SK-N-SH (cell line): ENCODE results near the gene NLRP7. TPM values are rescaled to one million over a fixed set of nuclear protein-coding genes. Genes with fewer than 3 reads are reported as not detected.
"Not testable (repeated sequence)": the region's sequence is repeated elsewhere in the genome, so short reads cannot be mapped to it uniquely, and the experiment has no call there.

Experiments
- CTCF ChIA-PET: fragments of 300-600, 350-600 bp; formaldehyde crosslinking; extraction: SDS; loops from one replicate; lab custom pipeline; 2021; lab: Yijun Ruan, JAX
- POLR2A ChIA-PET: fragments of 350-600 bp; sonication (Branson Sonifier 250); formaldehyde crosslinking; extraction: SDS; loops from one replicate; lab custom pipeline; 2020; ENCODE audit warnings: antibody characterized with exemption, inconsistent platforms; lab: Yijun Ruan, JAX
- DNase-seq: peaks from one replicate; pipeline ENCODE4 v3.0.0; 2012
- H2AFZ ChIP-seq: fragments of 200-600 bp; sonication (generic); 2 replicates; pipeline ENCODE4 v1.8.1; 2016; ENCODE audit warnings: antibody characterized with exemption, mild to moderate bottlenecking, low read depth
- H3F3A ChIP-seq: fragments of 200-600 bp; sonication (generic); replicated peaks from 2 replicates; pipeline ENCODE3; 2016; ENCODE audit warnings: antibody characterized with exemption, mild to moderate bottlenecking; ENCODE audit not compliant: insufficient read depth
- H3K27ac ChIP-seq, 2 experiments: fragments of 200-500 bp in 1 of 2; fragments of 200-600 bp in 1 of 2; sonication (Bioruptor generic) in 1 of 2; sonication (generic), shearing (Covaris generic) in 1 of 2; 2 replicates each; pipeline versions ENCODE4 v1.5.1 to v1.6.1; 2014 to 2016; ENCODE audit warnings: low read depth in 2 of 2, inconsistent platforms in 1 of 2, low read length in 1 of 2, mild to moderate bottlenecking in 1 of 2, mixed read lengths in 1 of 2
- H3K27me3 ChIP-seq: fragments of 200-600 bp; sonication (generic), shearing (Covaris generic); 2 replicates; pipeline ENCODE4 v1.6.1; 2016; ENCODE audit warnings: mixed run types; ENCODE audit not compliant: insufficient read depth
- H3K36me3 ChIP-seq, 2 experiments: fragments of 200-500 bp in 1 of 2; fragments of 200-600 bp in 1 of 2; sonication (Bioruptor generic) in 1 of 2; sonication (generic) in 1 of 2; replicated peaks in 1 of 2; 2 replicates each; pipeline versions ENCODE3 to v1.5.1; 2014 to 2016; ENCODE audit warnings: low read length in 1 of 2, mild to moderate bottlenecking in 1 of 2; ENCODE audit not compliant: insufficient read depth in 2 of 2, control insufficient read depth in 1 of 2
- H3K4me1 ChIP-seq, 2 experiments: fragments of 200-500 bp in 1 of 2; fragments of 200-600 bp in 1 of 2; sonication (Bioruptor generic) in 1 of 2; sonication (generic), shearing (Covaris generic) in 1 of 2; 2 replicates each; pipeline versions ENCODE4 v1.5.1 to v1.6.1; 2014 to 2016; ENCODE audit warnings: low read depth in 1 of 2, low read length in 1 of 2, mixed run types in 1 of 2; ENCODE audit not compliant: insufficient read depth in 2 of 2, control insufficient read depth in 1 of 2
- H3K4me2 ChIP-seq: fragments of 200-600 bp; sonication (generic), shearing (Covaris generic); 2 replicates; pipeline ENCODE4 v1.6.1; 2017; ENCODE audit warnings: mixed run types
- H3K4me3 ChIP-seq, 2 experiments: fragments of 200-500 bp in 1 of 2; fragments of 200-600 bp in 1 of 2; sonication (Bioruptor generic) in 1 of 2; sonication (generic), shearing (Covaris generic) in 1 of 2; 2 replicates each; pipeline versions ENCODE4 v1.5.1 to v1.8.1; 2014 to 2016; ENCODE audit warnings: low read depth in 2 of 2, inconsistent platforms in 1 of 2, low read length in 1 of 2, mild to moderate bottlenecking in 1 of 2, mixed read lengths in 1 of 2, moderate library complexity in 1 of 2
- H3K79me2 ChIP-seq: fragments of 200-600 bp; sonication (generic); 2 replicates; pipeline ENCODE4 v1.8.1; 2017; ENCODE audit warnings: mild to moderate bottlenecking; ENCODE audit not compliant: insufficient read depth
- H3K9ac ChIP-seq: fragments of 200-600 bp; sonication (generic); 2 replicates; pipeline ENCODE4 v1.6.1; 2017; ENCODE audit warnings: mixed run types
- H3K9me2 ChIP-seq: fragments of 200-600 bp; sonication (generic); 2 replicates; pipeline ENCODE4 v1.6.1; 2017; ENCODE audit warnings: mixed run types
- H3K9me3 ChIP-seq: fragments of 200-600 bp; sonication (generic); 2 replicates; pipeline ENCODE4 v1.6.1; 2017; ENCODE audit warnings: mixed run types, mild to moderate bottlenecking, moderate library complexity
- H4K20me1 ChIP-seq: fragments of 200-600 bp; sonication (generic); 2 replicates; pipeline ENCODE4 v1.6.1; 2017; ENCODE audit warnings: mild to moderate bottlenecking, mixed run types; ENCODE audit not compliant: insufficient read depth
- CHD2 ChIP-seq: fragments of 150-350 bp; IDR thresholded peaks from 2 replicates; pipeline ENCODE4 v1.6.1; 2018; ENCODE audit warnings: low read length; ENCODE audit not compliant: partially characterized antibody
- EZH2phosphoT487 ChIP-seq: fragments of 200-600 bp; sonication (generic); IDR thresholded peaks from 2 replicates; pipeline ENCODE4 v1.6.1; 2017; ENCODE audit warnings: low read depth, mixed run types, mild to moderate bottlenecking, antibody characterized with exemption, moderate library complexity, borderline replicate concordance
- FOXJ3 ChIP-seq: sonication (generic); formaldehyde crosslinking; IDR thresholded peaks from 2 replicates; pipeline ENCODE4 v1.5.1; 2020; ENCODE audit warnings: mild to moderate bottlenecking, missing genetic modification reagents
- GABPA ChIP-seq: IDR thresholded peaks from 2 replicates; pipeline ENCODE4 v1.4.0; 2012; ENCODE audit warnings: low read depth, mild to moderate bottlenecking
- MEF2A ChIP-seq: IDR thresholded peaks from 2 replicates; pipeline ENCODE4 v1.4.0; 2012; ENCODE audit warnings: low read depth, borderline replicate concordance
- MXI1 ChIP-seq: IDR thresholded peaks from 2 replicates; pipeline ENCODE4 v1.6.1; 2012; ENCODE audit warnings: mild to moderate bottlenecking, low read depth, low read length, improper control_type of control experiment
- NFIC ChIP-seq: IDR thresholded peaks from 2 replicates; pipeline ENCODE4 v1.4.0; 2012; ENCODE audit warnings: borderline replicate concordance
- POLR2AphosphoS5 ChIP-seq: IDR thresholded peaks from 2 replicates; pipeline ENCODE4 v1.6.1; 2012; ENCODE audit warnings: low read depth, low read length
- SMC3 ChIP-seq: IDR thresholded peaks from 2 replicates; pipeline ENCODE4 v1.6.1; 2012; ENCODE audit warnings: low read depth, low read length, improper control_type of control experiment
- TAF1 ChIP-seq: IDR thresholded peaks from 2 replicates; pipeline ENCODE4 v1.6.1; 2012; ENCODE audit warnings: low read depth, mild to moderate bottlenecking, low read length, moderate library complexity, borderline replicate concordance
- TCF12 ChIP-seq: IDR thresholded peaks from 2 replicates; pipeline ENCODE4 v1.4.0; 2012
- YY1 ChIP-seq: IDR thresholded peaks from 2 replicates; pipeline ENCODE4 v1.4.0; 2012; ENCODE audit warnings: low read depth, mild to moderate bottlenecking
- WGBS: methylation state at CpG from one replicate; pipeline ENCODE4 v1.1.6; 2017; ENCODE audit warnings: low lambda C conversion rate; 5-methylcytosine and 5-hydroxymethylcytosine counted together
- polyA plus RNA-seq, 3 experiments: library from polyadenylated mRNA; depleted of rRNA; stranded (reverse); fragments of >200 nt; gene quantifications; 2 replicates each; pipeline ENCODE4 v1.2.3, GENCODE V29; 2012
- TF ChIP-seq, protein P1 (sequence below): IDR thresholded peaks from 2 replicates; pipeline ENCODE4 v1.4.0; 2012; ENCODE audit warnings: low read depth, borderline replicate concordance
- TF ChIP-seq, protein P2 (sequence below): fragments of 150-350 bp; IDR thresholded peaks from 2 replicates; pipeline ENCODE4 v1.6.1; 2017; ENCODE audit warnings: antibody characterized with exemption, low read length, low read depth, borderline replicate concordance
- TF ChIP-seq, protein P3 (sequence below): IDR thresholded peaks from 2 replicates; pipeline ENCODE4 v1.6.1; 2012; ENCODE audit warnings: mild to moderate bottlenecking, low read depth, low read length, moderate library complexity

Gene NLRP7
- polyA plus RNA-seq, 1 of the 3 experiments (the other 2 are of a cell fraction), result not detected

DNA sequence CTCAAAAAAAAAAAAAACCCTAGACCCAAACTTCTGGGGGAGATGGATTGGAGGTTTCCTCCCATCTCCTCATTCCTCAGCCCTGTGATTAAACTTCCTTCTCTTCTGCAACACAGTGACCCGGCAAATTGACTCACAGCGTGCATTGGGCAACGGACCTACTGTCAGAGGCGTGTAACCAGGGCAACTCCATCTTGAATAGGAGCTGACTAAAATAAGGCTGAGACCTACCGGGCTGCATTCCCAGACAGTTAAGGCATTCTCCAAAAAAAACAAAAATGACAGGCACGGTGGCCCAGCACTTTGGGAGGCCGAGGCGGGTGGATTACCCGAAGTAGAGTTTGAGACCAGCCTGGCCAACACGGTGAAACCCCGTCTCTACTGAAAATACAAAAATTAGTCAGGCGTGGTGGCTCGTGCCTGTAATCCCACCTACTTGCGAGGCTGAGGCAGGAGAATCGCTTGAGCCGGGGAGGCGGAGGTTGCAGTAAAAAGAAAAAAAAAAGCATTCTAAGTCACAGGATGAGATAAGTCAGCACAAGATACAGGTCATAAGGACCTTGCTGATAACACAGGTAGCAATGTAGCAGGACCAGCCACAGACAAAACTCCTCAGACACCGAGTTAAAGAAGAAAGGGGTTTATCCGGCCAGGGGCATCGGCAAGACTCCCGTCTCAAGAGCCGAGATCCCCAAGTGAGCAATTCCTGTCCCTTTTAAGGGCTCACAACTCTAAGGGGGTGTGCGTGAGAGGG lies 5.4 kb upstream of the NLRP7 start:
- H3K4me3 ChIP-seq, result no peak overlapping the region
- peaks cover 62% of the 10 kb centered on the region for H3K27me3 ChIP-seq
- no peak for TF ChIP-seq TCF12
- TF ChIP-seq FOXJ3, result no peak
- no peak overlapping the region for H3K27ac ChIP-seq
- H3K79me2 ChIP-seq, result no peaks in the 10 kb centered on the region
- H3K9me2 ChIP-seq, result no peaks in the 10 kb centered on the region
- H2AFZ ChIP-seq, result no peak overlapping the region
- no peaks in the 10 kb centered on the region for H3K4me1 ChIP-seq
- no peaks in the 10 kb centered on the region for H3K9me3 ChIP-seq
- H3F3A ChIP-seq, result no peaks in the 10 kb centered on the region
- no peak overlapping the region for H3K9ac ChIP-seq
- no peaks in the 10 kb centered on the region for H3K36me3 ChIP-seq
- no peaks in the 10 kb centered on the region for H4K20me1 ChIP-seq
- POLR2A ChIA-PET, result no interaction called here
- H3K4me2 ChIP-seq, result no peak overlapping the region
- 19% methylated on average over 23 of the region's 23 CpGs for WGBS
- CTCF ChIA-PET, result no interaction called here
- no peak for DNase-seq

DNA sequence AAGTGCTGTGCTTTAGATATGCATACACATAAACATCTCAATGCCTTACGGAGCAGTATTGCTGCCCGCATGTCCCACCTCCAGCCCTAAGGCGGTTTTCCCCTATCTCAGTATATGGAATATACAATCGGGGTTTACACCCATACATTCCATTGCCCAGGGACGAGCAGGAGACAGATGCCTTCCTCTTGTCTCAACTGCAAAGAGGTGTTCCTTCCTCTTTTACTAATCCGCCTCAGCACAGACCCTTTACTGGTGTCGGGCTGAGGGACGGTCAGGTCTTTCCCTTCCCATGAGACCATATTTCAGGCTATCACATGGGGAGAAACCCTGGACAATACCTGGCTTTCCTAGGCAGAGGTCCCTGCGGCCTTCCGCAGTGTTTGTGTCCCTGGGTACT lies 3.2 kb upstream of the NLRP7 start:
- H3F3A ChIP-seq, H3K79me2 ChIP-seq, H2AFZ ChIP-seq, H3K27ac ChIP-seq, H3K9me2 ChIP-seq, H4K20me1 ChIP-seq, H3K9ac ChIP-seq, H3K36me3 ChIP-seq, H3K9me3 ChIP-seq, H3K4me3 ChIP-seq, POLR2A ChIA-PET, H3K4me2 ChIP-seq, DNase-seq, H3K4me1 ChIP-seq, CTCF ChIA-PET: not testable (repeated sequence)
- peaks cover 49% of the 10 kb centered on the region for H3K27me3 ChIP-seq
- 17% methylated on average over 10 of the region's 10 CpGs for WGBS

DNA sequence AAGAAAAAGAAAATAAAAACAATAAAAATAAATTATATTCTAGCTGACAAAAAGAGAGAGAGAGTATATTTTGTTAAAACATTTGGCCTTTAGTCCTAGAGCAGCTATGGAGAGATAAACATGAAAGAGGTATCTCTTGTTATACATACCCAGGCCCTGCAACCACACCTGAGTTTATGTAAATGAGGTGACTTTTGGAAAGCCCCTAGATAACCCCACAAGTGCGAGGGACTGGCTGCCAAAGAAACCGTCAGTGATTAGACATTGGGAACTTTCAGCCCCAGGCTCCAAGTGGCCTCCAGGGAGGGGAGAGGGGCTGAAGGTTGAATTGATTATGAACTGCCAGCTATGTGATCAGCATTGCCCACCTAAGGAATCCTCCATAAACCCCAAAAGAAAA lies 2.1 kb upstream of the NLRP7 start:
- H3K27me3 ChIP-seq, result peaks cover 43% of the 10 kb centered on the region
- H3K27ac ChIP-seq, result no peak overlapping the region
- no peak overlapping the region for H3K9ac ChIP-seq
- no peak overlapping the region for H2AFZ ChIP-seq
- no peaks in the 10 kb centered on the region for H3F3A ChIP-seq
- 15% methylated on average over 2 of the region's 2 CpGs for WGBS
- ChIA-PET POLR2A (no interaction called here), CTCF (no interaction called here)
- no peaks in the 10 kb centered on the region for H3K79me2 ChIP-seq
- no peak overlapping the region for H3K4me2 ChIP-seq
- no peaks in the 10 kb centered on the region for H3K9me2 ChIP-seq
- no peak for DNase-seq
- no peak overlapping the region for H3K4me3 ChIP-seq
- no peaks in the 10 kb centered on the region for H3K4me1 ChIP-seq
- no peaks in the 10 kb centered on the region for H3K9me3 ChIP-seq
- H4K20me1 ChIP-seq, result no peaks in the 10 kb centered on the region
- no peaks in the 10 kb centered on the region for H3K36me3 ChIP-seq
- TF ChIP-seq EZH2phosphoT487 (no peak), MEF2A (no peak), POLR2AphosphoS5 (no peak), SMC3 (no peak), MXI1 (no peak), TAF1 (no peak), NFIC (no peak), YY1 (no peak), GABPA (no peak), CHD2 (no peak)
- TF ChIP-seq, protein P1, sequence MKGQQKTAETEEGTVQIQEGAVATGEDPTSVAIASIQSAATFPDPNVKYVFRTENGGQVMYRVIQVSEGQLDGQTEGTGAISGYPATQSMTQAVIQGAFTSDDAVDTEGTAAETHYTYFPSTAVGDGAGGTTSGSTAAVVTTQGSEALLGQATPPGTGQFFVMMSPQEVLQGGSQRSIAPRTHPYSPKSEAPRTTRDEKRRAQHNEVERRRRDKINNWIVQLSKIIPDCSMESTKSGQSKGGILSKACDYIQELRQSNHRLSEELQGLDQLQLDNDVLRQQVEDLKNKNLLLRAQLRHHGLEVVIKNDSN, result no peak
- TF ChIP-seq, protein P2, sequence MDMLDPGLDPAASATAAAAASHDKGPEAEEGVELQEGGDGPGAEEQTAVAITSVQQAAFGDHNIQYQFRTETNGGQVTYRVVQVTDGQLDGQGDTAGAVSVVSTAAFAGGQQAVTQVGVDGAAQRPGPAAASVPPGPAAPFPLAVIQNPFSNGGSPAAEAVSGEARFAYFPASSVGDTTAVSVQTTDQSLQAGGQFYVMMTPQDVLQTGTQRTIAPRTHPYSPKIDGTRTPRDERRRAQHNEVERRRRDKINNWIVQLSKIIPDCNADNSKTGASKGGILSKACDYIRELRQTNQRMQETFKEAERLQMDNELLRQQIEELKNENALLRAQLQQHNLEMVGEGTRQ, result no peak
- TF ChIP-seq, protein P3, sequence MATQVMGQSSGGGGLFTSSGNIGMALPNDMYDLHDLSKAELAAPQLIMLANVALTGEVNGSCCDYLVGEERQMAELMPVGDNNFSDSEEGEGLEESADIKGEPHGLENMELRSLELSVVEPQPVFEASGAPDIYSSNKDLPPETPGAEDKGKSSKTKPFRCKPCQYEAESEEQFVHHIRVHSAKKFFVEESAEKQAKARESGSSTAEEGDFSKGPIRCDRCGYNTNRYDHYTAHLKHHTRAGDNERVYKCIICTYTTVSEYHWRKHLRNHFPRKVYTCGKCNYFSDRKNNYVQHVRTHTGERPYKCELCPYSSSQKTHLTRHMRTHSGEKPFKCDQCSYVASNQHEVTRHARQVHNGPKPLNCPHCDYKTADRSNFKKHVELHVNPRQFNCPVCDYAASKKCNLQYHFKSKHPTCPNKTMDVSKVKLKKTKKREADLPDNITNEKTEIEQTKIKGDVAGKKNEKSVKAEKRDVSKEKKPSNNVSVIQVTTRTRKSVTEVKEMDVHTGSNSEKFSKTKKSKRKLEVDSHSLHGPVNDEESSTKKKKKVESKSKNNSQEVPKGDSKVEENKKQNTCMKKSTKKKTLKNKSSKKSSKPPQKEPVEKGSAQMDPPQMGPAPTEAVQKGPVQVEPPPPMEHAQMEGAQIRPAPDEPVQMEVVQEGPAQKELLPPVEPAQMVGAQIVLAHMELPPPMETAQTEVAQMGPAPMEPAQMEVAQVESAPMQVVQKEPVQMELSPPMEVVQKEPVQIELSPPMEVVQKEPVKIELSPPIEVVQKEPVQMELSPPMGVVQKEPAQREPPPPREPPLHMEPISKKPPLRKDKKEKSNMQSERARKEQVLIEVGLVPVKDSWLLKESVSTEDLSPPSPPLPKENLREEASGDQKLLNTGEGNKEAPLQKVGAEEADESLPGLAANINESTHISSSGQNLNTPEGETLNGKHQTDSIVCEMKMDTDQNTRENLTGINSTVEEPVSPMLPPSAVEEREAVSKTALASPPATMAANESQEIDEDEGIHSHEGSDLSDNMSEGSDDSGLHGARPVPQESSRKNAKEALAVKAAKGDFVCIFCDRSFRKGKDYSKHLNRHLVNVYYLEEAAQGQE, result no peak
